ENCODE results near the gene C3AR1.
"Not testable (repeated sequence)": the region's sequence is repeated elsewhere in the genome, so short reads cannot be mapped to it uniquely, and the experiment has no call there.

The C3AR1 gene

DNA sequence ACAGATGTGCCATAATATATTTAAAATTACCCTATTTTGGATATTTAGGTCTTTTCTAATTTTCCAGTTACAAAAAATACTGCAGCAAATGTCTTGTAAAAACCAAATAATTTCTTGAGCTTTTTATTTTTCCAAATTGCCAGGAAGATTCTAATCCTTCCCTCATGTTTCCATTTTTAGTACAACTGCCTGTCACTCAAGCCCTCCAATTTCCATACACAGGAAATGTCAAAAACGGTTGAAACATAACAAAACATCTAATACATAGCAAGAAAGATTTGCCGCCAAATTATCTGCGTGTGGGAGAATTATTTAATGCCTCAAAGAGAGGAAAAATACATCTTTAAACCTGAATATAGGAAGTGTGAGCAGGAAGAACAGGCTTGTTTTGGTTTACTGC lies 36.0 kb downstream of the C3AR1 start:
- H3K27ac Mint-ChIP-seq, result no peak overlapping the region
- H3K4me1 Mint-ChIP-seq, result peaks cover 26 to 31% of the 10 kb centered on the region in 2 donors

DNA sequence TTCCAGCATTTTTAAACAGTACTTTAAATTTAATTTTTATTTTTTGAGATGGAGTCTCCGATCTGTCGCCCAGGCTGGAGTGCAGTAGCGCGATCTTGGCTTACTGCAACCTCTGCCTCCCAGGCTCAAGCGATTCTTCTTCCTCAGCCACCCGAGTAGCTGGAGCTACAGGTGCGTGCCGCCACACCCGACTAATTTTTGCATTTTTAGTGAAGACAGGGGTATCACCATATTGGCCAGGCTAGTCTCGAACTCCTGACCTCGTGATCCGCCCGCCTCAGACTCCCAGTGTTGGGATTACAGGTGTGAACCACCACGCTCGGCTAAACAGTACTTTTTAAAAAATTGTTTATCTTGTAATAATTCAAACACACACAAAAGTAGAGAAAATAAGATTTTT lies 37.9 kb downstream of the C3AR1 start:
- H3K9me3 Mint-ChIP-seq, result no peaks in the 10 kb centered on the region
- DNase-seq (no peak), ATAC-seq (replicated peaks) (no peak)
- no peak overlapping the region for H3K4me3 Mint-ChIP-seq
- no peaks in the 10 kb centered on the region for H3K27me3 Mint-ChIP-seq
- peaks cover 8 to 12% of the 10 kb centered on the region in 2 donors for H3K4me1 Mint-ChIP-seq
- no peak overlapping the region for H3K27ac Mint-ChIP-seq
- no peaks in the 10 kb centered on the region for H3K36me3 Mint-ChIP-seq

More for the DNA sequence above, 36.0 kb downstream of the C3AR1 start:
- no peak for ATAC-seq (replicated peaks)
- DNase-seq, result no peak
- Mint-ChIP-seq H3K27me3 (no peaks in the 10 kb centered on the region), H3K36me3 (peaks cover 0 to 3% of the 10 kb centered on the region in 2 donors), H3K4me3 (no peak overlapping the region), H3K9me3 (no peaks in the 10 kb centered on the region)

DNA sequence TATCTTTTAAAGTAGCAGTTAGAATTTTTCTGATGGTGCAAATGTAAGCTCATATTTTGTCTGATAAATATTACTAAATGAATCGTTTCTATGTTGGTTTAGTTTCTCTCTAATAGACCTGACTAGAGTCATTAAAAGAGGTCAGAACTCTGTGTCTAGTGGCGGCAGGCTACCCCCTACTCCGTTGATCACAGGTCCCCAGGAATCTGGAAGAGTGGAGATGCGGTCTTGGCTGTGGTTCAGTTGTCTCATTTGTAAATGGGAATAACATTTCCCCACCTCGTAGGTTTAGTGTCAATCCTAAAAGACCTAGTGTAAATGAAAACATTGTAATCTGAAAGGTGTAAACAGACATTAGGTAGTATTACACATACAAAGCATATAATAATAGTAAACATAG lies 38.3 kb downstream of the C3AR1 start:
- H3K36me3 Mint-ChIP-seq, result no peaks in the 10 kb centered on the region
- no peaks in the 10 kb centered on the region for H3K9me3 Mint-ChIP-seq
- peaks cover 8% of the 10 kb centered on the region in 2 donors for H3K4me1 Mint-ChIP-seq
- H3K27me3 Mint-ChIP-seq, result no peaks in the 10 kb centered on the region
- peak overlapping the region; percentile 66 to 98 for H3K4me3 Mint-ChIP-seq
- peak overlapping the region; percentile 100 for H3K27ac Mint-ChIP-seq
- DNase-seq (no peak), ATAC-seq (replicated peaks) (no peak)

DNA sequence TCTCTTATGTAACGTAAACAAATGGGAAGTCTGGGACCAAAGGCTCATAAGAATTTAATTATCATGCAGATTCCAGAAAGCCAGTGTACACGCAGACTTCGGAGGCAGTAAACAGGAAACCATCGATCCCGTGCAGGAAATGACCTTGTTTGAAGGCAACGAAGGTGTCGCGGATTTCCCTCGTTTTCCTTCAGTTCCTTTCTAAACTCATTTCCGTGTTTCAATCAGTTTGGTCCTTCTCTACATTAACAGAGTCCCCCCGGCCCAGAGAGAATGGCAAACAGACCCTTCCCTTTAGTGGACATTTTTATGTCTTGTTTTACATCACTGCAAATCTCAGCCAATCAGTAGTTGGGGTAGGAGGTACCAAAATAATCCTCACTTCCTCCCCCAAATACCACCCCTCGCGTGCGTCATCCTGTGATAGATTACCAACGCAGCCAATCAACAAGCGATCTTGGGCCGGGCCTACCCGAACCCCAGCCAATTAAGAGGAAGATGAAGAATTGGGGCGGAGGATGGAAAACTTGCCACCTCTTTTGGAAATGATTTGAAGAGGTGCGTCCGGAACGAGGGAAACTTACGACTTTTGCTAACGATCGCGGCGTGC lies 39.8 kb downstream of the C3AR1 start:
- ATAC-seq (replicated peaks) (peak; percentile 96 to 98), DNase-seq (peak; percentile 97)
- H3K4me1 Mint-ChIP-seq, result peaks cover 0 to 5% of the 10 kb centered on the region in 2 donors
- peak overlapping the region; percentile 100 for H3K27ac Mint-ChIP-seq
- no peaks in the 10 kb centered on the region for H3K27me3 Mint-ChIP-seq
- H3K36me3 Mint-ChIP-seq, result no peaks in the 10 kb centered on the region
- peak overlapping the region; percentile 98 for H3K4me3 Mint-ChIP-seq
- no peaks in the 10 kb centered on the region for H3K9me3 Mint-ChIP-seq

DNA sequence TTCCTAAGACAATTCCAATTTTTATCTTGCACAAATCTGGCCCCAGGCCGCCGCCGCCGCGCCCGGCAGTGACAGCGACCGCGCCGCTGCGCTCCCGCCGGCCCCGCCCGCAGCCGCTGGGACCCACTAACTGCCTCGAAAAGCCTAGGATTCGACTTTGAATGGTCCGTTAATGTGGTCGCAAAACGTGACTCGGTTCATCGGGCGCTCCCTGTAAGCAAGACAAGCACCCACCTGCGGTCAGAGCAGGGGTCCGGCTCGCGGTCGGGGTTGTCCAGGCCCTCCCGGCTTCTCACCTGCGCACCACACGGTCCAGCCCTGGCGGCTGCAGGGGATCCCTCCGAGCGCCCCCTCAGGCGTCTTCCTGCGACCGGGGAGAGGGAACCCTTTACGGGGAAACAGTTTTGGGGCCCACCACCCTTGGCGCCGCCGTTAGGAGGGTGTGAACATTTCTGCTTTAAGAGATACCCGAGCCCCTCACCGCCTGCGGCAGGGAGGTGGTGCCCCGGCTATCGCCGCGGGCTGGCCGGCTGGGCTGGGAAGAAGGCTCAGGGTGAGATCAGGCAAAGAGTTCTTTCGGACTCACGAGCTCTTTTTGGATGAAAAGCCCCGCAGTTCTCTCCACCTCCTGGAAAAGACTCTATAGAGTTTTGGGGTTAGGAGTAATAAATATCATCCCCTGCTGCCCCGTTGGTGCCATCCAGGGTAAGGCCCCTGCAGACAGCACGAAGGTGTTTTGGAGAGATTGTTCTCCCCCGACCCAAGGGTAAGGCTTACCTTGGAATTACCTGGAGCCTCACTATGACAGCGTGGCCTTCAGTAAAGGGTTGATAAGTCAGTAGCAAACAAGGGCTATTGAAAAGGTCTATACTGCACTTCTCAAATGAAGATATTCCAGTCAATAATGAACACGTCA lies 47.2 kb downstream of the C3AR1 start:
- peaks cover 2 to 8% of the 10 kb centered on the region in 2 donors for H3K4me1 Mint-ChIP-seq
- peak overlapping the region; percentile 57 to 78 for H3K4me3 Mint-ChIP-seq
- ATAC-seq (replicated peaks) (peak; percentile 73 to 75), DNase-seq (peak; percentile 17)
- no peaks in the 10 kb centered on the region for H3K9me3 Mint-ChIP-seq
- no peaks in the 10 kb centered on the region for H3K36me3 Mint-ChIP-seq
- H3K27ac Mint-ChIP-seq, result peak overlapping the region; percentile 31
- peaks cover 24 to 29% of the 10 kb centered on the region in 2 donors for H3K27me3 Mint-ChIP-seq

DNA sequence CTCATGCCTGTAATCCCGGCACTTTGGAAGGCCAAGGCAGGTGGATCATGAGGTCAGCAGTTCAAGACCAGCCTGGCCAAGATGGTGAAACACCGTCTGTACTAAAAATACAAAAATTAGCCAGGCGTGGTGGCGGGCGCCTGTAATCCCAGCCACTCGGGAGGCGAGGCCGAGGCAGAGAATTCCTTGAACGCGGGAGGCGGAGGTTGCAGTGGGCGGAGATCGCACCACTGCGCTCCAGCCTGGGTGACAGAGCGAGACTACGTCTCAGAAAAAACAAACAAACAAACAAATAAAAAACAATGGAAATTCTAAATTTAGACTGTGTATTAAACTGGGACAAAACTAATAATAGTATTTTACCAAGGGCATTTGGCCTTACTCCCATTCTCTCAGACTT lies 47.9 kb downstream of the C3AR1 start:
- not testable (repeated sequence) for ATAC-seq (replicated peaks); H3K27ac Mint-ChIP-seq; DNase-seq; H3K36me3 Mint-ChIP-seq; H3K4me1 Mint-ChIP-seq; H3K9me3 Mint-ChIP-seq
- peaks cover 24 to 29% of the 10 kb centered on the region in 2 donors for H3K27me3 Mint-ChIP-seq
- H3K4me3 Mint-ChIP-seq, result peak overlapping the region; percentile 25 to 78

DNA sequence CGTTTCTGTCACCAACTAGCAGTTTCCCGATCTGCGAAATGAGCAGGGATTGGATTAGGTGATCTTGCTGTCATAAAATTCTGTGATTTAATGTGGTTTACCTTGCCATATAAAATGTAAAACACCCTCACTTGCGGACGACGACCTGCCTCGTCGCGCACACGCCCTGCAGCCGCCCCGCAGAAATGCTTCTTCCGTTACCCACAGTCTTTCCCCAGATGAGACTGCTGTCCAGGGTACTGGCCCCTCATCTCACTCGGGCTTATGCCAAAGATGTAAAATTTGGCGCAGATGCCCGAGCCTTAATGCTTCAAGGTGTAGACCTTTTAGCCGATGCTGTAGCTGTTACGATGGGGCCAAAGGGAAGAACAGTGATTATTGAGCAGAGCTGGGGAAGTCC lies 51.3 kb downstream of the C3AR1 start:
- H3K27ac Mint-ChIP-seq, result no peak overlapping the region
- DNase-seq (no peak), ATAC-seq (replicated peaks) (no peak)
- H3K9me3 Mint-ChIP-seq, result no peaks in the 10 kb centered on the region
- peaks cover 24 to 29% of the 10 kb centered on the region in 2 donors for H3K27me3 Mint-ChIP-seq
- no peaks in the 10 kb centered on the region for H3K36me3 Mint-ChIP-seq
- H3K4me3 Mint-ChIP-seq, result no peak overlapping the region
- H3K4me1 Mint-ChIP-seq, result peaks cover 2 to 8% of the 10 kb centered on the region in 2 donors

DNA sequence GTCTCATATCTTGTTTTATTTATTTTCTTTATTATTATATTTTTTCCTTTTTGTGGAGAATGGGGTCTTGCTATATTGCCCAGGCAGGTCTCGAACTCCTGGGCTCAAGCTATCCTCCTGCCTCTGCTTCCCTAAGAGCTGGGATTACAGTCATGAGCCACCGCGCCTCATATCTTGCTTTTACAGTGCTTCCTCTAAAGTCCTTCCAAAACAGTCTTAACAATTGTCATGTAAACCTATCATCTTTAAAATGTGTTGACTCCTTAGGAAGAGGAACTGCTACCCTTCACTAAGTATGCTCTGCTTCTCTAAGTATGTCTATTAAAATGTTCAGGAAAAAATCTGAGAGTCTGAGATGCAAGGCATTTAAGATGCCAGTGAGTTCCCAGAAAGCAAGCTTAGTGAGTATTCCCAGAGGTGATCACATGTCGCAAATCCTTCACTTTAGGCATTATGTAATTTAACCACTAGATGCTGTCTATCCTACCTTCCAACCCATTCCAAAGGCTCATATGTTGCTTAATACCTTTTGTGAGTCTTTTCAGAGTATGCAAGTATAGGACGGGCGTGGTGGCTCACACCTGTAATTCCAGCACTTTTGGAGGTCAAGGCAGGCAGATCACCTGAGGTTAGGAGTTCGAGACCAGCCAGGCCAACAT lies 53.4 kb downstream of the C3AR1 start:
- Mint-ChIP-seq H3K4me3 (no peak overlapping the region), H3K4me1 (no peaks in the 10 kb centered on the region), H3K9me3 (no peaks in the 10 kb centered on the region), H3K27ac (no peak overlapping the region), H3K36me3 (no peaks in the 10 kb centered on the region), H3K27me3 (peaks cover 23 to 24% of the 10 kb centered on the region in 2 donors)
- no peak for ATAC-seq (replicated peaks)
- no peak for DNase-seq

DNA sequence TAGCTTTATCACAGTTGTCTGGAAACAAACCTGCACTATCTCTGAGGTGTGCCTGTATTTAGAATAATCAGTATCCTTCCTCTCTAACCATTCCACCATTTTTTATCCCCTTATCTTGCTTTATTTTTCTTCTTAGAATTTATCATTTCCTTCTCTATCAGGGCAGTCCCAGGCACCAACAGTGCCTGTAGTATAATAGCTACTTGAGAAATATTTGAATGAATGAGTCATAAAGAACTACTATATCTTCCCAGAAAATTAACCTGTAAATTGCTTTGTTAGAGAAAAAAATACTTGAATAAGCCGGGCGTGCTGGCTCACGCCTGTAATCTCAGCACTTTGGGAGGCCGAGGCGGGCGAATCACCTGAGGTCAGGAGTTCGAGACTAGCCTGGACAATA lies 54.8 kb downstream of the C3AR1 start:
- no peaks in the 10 kb centered on the region for H3K4me1 Mint-ChIP-seq
- H3K4me3 Mint-ChIP-seq, result no peak overlapping the region
- no peaks in the 10 kb centered on the region for H3K36me3 Mint-ChIP-seq
- H3K27ac Mint-ChIP-seq, result no peak overlapping the region
- H3K27me3 Mint-ChIP-seq, result peaks cover 14 to 16% of the 10 kb centered on the region in 2 donors
- H3K9me3 Mint-ChIP-seq, result no peaks in the 10 kb centered on the region
- DNase-seq (no peak), ATAC-seq (replicated peaks) (no peak)

All from stimulated activated naive B cell treated with anti-CD40 and anti-IgM and Interleukin-4, amounts not matched to agents 10 μg/mL and 1 μg/mL and 100 μg/mL, for 72 hours (primary cell).